GM18511 (cell line): ENCODE measurements around the gene PDE4B.

Experiments used
- ATAC-seq: cut with Tn5 transposase; IDR thresholded peaks from one replicate; pipeline ENCODE4 v1.9.1; 2021; ENCODE audit warnings: mild to moderate bottlenecking, moderate library complexity; ENCODE audit not compliant: unreplicated experiment

The PDE4B gene

GRCh38 chr1:65792669-65793358 lies at the start of gene PDE4B:
Gene PDE4B (plus strand): TSS chr1:65792895.
- no peak for ATAC-seq

- no peak for ATAC-seq
Observed at GRCh38 chr1:65744731-65745130, 48.0 kb upstream of the PDE4B start.

- no peak for ATAC-seq
Observed at GRCh38 chr1:65751961-65752360, 40.7 kb upstream of the PDE4B start.

GRCh38 chr1:65756616-65757015 lies 36.1 kb upstream of the PDE4B start:
- ATAC-seq: no peak

GRCh38 chr1:65757531-65757930 lies 35.2 kb upstream of the PDE4B start:
- no peak for ATAC-seq

GRCh38 chr1:65758128-65758527 lies 34.6 kb upstream of the PDE4B start:
- ATAC-seq: no peak

GRCh38 chr1:65759516-65759915 lies 33.2 kb upstream of the PDE4B start:
- ATAC-seq: no peak

- ATAC-seq: peak; percentile 88
Observed at GRCh38 chr1:65762081-65762862, 30.4 kb upstream of the PDE4B start.

- ATAC-seq: no peak
Observed at GRCh38 chr1:65764052-65764451, 28.6 kb upstream of the PDE4B start.

- no peak for ATAC-seq
Observed at GRCh38 chr1:65765631-65766030, 27.1 kb upstream of the PDE4B start.

- ATAC-seq: no peak
Observed at GRCh38 chr1:65769636-65770035, 23.1 kb upstream of the PDE4B start.

- ATAC-seq: no peak
Observed at GRCh38 chr1:65772607-65773006, 20.1 kb upstream of the PDE4B start.

GRCh38 chr1:65773391-65774123 lies 19.1 kb upstream of the PDE4B start:
- ATAC-seq: no peak

- no peak for ATAC-seq
Observed at GRCh38 chr1:65788762-65789161, 3.9 kb upstream of the PDE4B start.

- ATAC-seq: no peak
Observed at GRCh38 chr1:65791396-65791795, 1.3 kb upstream of the PDE4B start.

GRCh38 chr1:65791801-65792668 lies 660 bp upstream of the PDE4B start:
- ATAC-seq: no peak

- ATAC-seq: no peak
Observed at GRCh38 chr1:65793359-65793732, 651 bp downstream of the PDE4B start.

GRCh38 chr1:65795311-65795710 lies 2.6 kb downstream of the PDE4B start:
- no peak for ATAC-seq

GRCh38 chr1:65799601-65800000 lies 6.9 kb downstream of the PDE4B start:
- no peak for ATAC-seq

GRCh38 chr1:65804584-65804983 lies 11.9 kb downstream of the PDE4B start:
- ATAC-seq: no peak

- peak; percentile 99 for ATAC-seq
Observed at GRCh38 chr1:65812065-65812464, 19.4 kb downstream of the PDE4B start.
